Common myeloid progenitor, CD34-positive (primary cell): Measurements from ENCODE around the gene IQGAP3.

Experiments used
- CTCF ChIA-PET: fragments of 350-600 bp; sonication (Branson Sonifier 250); formaldehyde crosslinking; loops from one replicate; lab custom pipeline; 2021; ENCODE audit warnings: antibody characterized with exemption; lab: Charles Lee
- POLR2A ChIA-PET: fragments of 350-600 bp; sonication (Branson Sonifier 250); formaldehyde crosslinking; loops from one replicate; lab custom pipeline; 2021; ENCODE audit warnings: antibody characterized with exemption; lab: Charles Lee
- DNase-seq, 3 donors: peaks; one replicate each; pipeline versions ENCODE4 v3.0.0 to v3.0.0-alpha.2; 2013
- H3K27ac ChIP-seq, 2 experiments: 1 replicate in 1 of 2; 2 replicates in 1 of 2; pipeline ENCODE4 v1.7.0; 2013; ENCODE audit warnings: inconsistent platforms in 2 of 2, low read length in 2 of 2, mild to moderate bottlenecking in 2 of 2, low read depth in 1 of 2, moderate library complexity in 1 of 2; ENCODE audit not compliant: severe bottlenecking in 2 of 2, insufficient read depth in 1 of 2, poor library complexity in 1 of 2
- H3K27me3 ChIP-seq, 5 experiments: replicated peaks in 2 of 5; 1 replicate in 3 of 5; 2 replicates in 2 of 5; pipeline versions ENCODE4 v1.6.1 to v1.7.0; 2013; ENCODE audit warnings: low read length in 4 of 5, mild to moderate bottlenecking in 2 of 5, moderate library complexity in 2 of 5, inconsistent platforms in 1 of 5; ENCODE audit not compliant: insufficient read depth in 5 of 5, control insufficient read depth in 4 of 5
- H3K36me3 ChIP-seq, 4 experiments: 1 replicate in 2 of 4; 2 replicates in 2 of 4; pipeline versions ENCODE4 v1.6.1 to v1.7.0; 2013; ENCODE audit warnings: low read length in 3 of 4, control low read depth in 1 of 4, mild to moderate bottlenecking in 1 of 4; ENCODE audit not compliant: control insufficient read depth in 4 of 4, insufficient read depth in 4 of 4
- H3K4me1 ChIP-seq, 4 experiments: 1 replicate in 3 of 4; 2 replicates in 1 of 4; pipeline versions ENCODE4 v1.6.1 to v1.7.1; 2013; ENCODE audit warnings: low read length in 3 of 4, mild to moderate bottlenecking in 3 of 4, control low read depth in 1 of 4, inconsistent platforms in 1 of 4, moderate library complexity in 1 of 4; ENCODE audit not compliant: control insufficient read depth in 4 of 4, insufficient read depth in 4 of 4; ENCODE audit errors: control extremely low read depth in 1 of 4
- H3K4me3 ChIP-seq, 7 experiments: 1 replicate in 4 of 7; 2 replicates in 3 of 7; pipeline versions ENCODE4 v1.5.1 to v1.7.0; 2013; ENCODE audit warnings: mild to moderate bottlenecking in 7 of 7, low read length in 6 of 7, moderate library complexity in 6 of 7, inconsistent platforms in 2 of 7, low read depth in 2 of 7, control low read depth in 1 of 7; ENCODE audit not compliant: insufficient read depth in 4 of 7, control insufficient read depth in 1 of 7; ENCODE audit errors: extremely low read depth in 1 of 7
- H3K9me3 ChIP-seq, 5 experiments: 1 replicate in 4 of 5; 2 replicates in 1 of 5; pipeline versions ENCODE4 v1.6.1 to v1.7.1; 2013; ENCODE audit warnings: low read length in 4 of 5, mild to moderate bottlenecking in 2 of 5, inconsistent platforms in 1 of 5, low read depth in 1 of 5, moderate library complexity in 1 of 5; ENCODE audit not compliant: control insufficient read depth in 4 of 5, insufficient read depth in 2 of 5; ENCODE audit errors: control extremely low read depth in 1 of 5
- WGBS: methylation state at CpG from one replicate; pipeline ENCODE4 v1.1.5; 2013; ENCODE audit not compliant: insufficient coverage; 5-methylcytosine and 5-hydroxymethylcytosine counted together

IQGAP3 gene

DNA sequence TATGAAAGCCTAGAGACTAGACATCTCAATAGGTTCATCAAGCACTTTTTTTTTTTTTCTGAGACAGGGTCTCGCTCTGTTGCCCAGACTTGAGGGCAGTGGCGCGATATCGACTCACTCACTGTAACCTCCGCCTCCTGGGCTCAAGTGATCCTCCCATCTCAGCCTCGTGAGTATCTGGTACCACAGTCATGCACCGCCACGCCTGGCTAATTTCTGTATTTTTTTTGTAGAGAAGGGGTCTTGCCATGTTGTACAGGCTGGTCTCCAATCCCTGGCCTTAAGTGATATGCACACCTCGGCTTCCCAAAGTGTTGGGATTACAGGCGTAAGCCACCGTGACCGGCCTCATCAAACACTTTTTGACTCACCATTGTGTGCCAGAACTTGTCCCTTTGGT lies 29.5 kb upstream of the IQGAP3 start:
- POLR2A ChIA-PET: interaction anchor here (0.6 kb wide), 1 partner anchor 121 kb away, joined by 4 read pairs; no protein-coding TSS in a partner anchor
- CTCF ChIA-PET: interaction anchor here (1.4 to 7.7 kb wide), 5 partner anchors 11 to 121 kb away, joined by 3 to 63 read pairs (median 6); partner anchors contain the start of gene NAXE
- Histone ChIP-seq H3K27ac (peak overlapping the region in 1 of 2 experiments; percentile 65), H3K27me3 (no peaks in the 10 kb centered on the region), H3K36me3 (peaks cover 0 to 25% (median 14%) of the 10 kb centered on the region in 4 experiments), H3K4me3 (peak overlapping the region; percentile 60 to 91 (median 85)), H3K4me1 (peaks cover 6 to 30% (median 22%) of the 10 kb centered on the region in 4 experiments), H3K9me3 (no peaks in the 10 kb centered on the region)
- DNase-seq: no peak
- 74% methylated on average over 11 of the region's 12 CpGs for WGBS

GRCh38 chr1:156601122-156601830 lies 28.9 kb upstream of the IQGAP3 start, which contains the start of gene GPATCH4:
Gene GPATCH4, minus strand, starts transcription at chr1:156601479.
- no peaks in the 10 kb centered on the region for H3K9me3 ChIP-seq
- peak within 1 kb of the TSS; percentile 47 to 65 for H3K27ac ChIP-seq
- peak within 1 kb of the TSS; percentile 60 to 91 (median 85) for H3K4me3 ChIP-seq
- under 1% methylated on average over 34 of the region's 35 CpGs for WGBS
- ChIA-PET POLR2A (interaction anchor here (0.6 kb wide), 1 partner anchor 120 kb away, joined by 4 read pairs; no protein-coding TSS in a partner anchor), CTCF (interaction anchor here (1.4 to 7.7 kb wide), 5 partner anchors 10 to 120 kb away, joined by 3 to 63 read pairs (median 6); partner anchors contain the start of gene NAXE)
- H3K4me1 ChIP-seq: peaks cover 6 to 30% (median 22%) of the 10 kb centered on the region in 4 experiments
- peaks cover 0 to 31% (median 19%) of the 10 kb centered on the region in 4 experiments for H3K36me3 ChIP-seq
- DNase-seq: peak; percentile 75 to 81 (median 80)
- no peaks in the 10 kb centered on the region for H3K27me3 ChIP-seq

- peaks cover 3 to 37% (median 23%) of the 10 kb centered on the region in 4 experiments for H3K36me3 ChIP-seq
- H3K4me1 ChIP-seq: peaks cover 6 to 30% (median 22%) of the 10 kb centered on the region in 4 experiments
- H3K9me3 ChIP-seq: no peaks in the 10 kb centered on the region
- POLR2A ChIA-PET: no interaction called here
- WGBS: 5% methylated on average over 12 of the region's 13 CpGs
- DNase-seq: no peak
- peak overlapping the region in 1 of 2 experiments; percentile 65 for H3K27ac ChIP-seq
- H3K27me3 ChIP-seq: no peaks in the 10 kb centered on the region
- peak overlapping the region; percentile 60 to 91 (median 85) for H3K4me3 ChIP-seq
- CTCF ChIA-PET: interaction anchor here (0.6 to 7.7 kb wide), 8 partner anchors 8 to 120 kb away, joined by 3 to 63 read pairs (median 5); partner anchors contain the start of gene NAXE
These were observed 28.4 kb upstream of the IQGAP3 start for GRCh38 chr1:156600733-156601121.

GRCh38 chr1:156599811-156600210 lies 27.4 kb upstream of the IQGAP3 start:
- no peaks in the 10 kb centered on the region for H3K9me3 ChIP-seq
- peaks cover 6 to 30% (median 22%) of the 10 kb centered on the region in 4 experiments for H3K4me1 ChIP-seq
- CTCF ChIA-PET: interaction anchor here (0.7 to 7.7 kb wide), 7 partner anchors 9 to 117 kb away, joined by 3 to 63 read pairs (median 6); partner anchors contain the start of gene NAXE
- no peaks in the 10 kb centered on the region for H3K27me3 ChIP-seq
- peaks cover 3 to 46% (median 32%) of the 10 kb centered on the region in 4 experiments for H3K36me3 ChIP-seq
- POLR2A ChIA-PET: no interaction called here
- peak overlapping the region in 1 of 7 experiments; percentile 81 for H3K4me3 ChIP-seq
- 80% methylated on average over 1 of the region's 3 CpGs for WGBS
- H3K27ac ChIP-seq: no peak overlapping the region
- peak; percentile 78 to 91 (median 89) for DNase-seq

GRCh38 chr1:156598731-156599432 lies 26.5 kb upstream of the IQGAP3 start:
- Histone ChIP-seq H3K36me3 (peaks cover 3 to 55% (median 39%) of the 10 kb centered on the region in 4 experiments), H3K27ac (no peak overlapping the region), H3K4me3 (no peak overlapping the region), H3K9me3 (no peaks in the 10 kb centered on the region), H3K4me1 (peaks cover 6 to 30% (median 22%) of the 10 kb centered on the region in 4 experiments), H3K27me3 (no peaks in the 10 kb centered on the region)
- ChIA-PET POLR2A (no interaction called here), CTCF (interaction anchor here (1.2 to 7.7 kb wide), 4 partner anchors 10 to 15 kb away, joined by 3 to 63 read pairs (median 7); no protein-coding TSS in a partner anchor)
- WGBS: 100% methylated on average over 2 of the region's 4 CpGs
- DNase-seq: no peak

DNA sequence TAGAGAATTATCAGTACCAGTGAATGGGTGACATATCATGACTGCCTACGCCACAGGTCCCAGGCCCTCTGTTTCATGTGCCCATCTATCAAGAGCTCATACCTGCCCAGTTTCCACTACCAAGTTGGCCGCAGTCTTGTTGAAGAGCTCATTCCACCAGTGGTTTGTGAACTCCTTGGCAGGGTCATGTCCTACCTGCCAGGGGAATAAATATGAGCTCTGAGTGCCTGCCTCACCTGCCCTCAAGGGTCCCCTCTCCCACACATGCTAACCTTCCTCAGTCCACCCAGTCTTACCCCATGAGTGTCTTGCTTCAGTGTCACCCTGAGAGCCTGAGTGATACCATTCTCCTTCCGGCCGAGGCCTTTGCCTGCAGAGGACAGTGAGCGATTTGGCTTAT lies 25.8 kb upstream of the IQGAP3 start:
- no peaks in the 10 kb centered on the region for H3K27me3 ChIP-seq
- no peak overlapping the region for H3K4me3 ChIP-seq
- no peak for DNase-seq
- WGBS: 96% methylated on average over 5 of the region's 5 CpGs
- peaks cover 3 to 63% (median 44%) of the 10 kb centered on the region in 4 experiments for H3K36me3 ChIP-seq
- no peak overlapping the region for H3K27ac ChIP-seq
- H3K4me1 ChIP-seq: peaks cover 6 to 30% (median 23%) of the 10 kb centered on the region in 4 experiments
- H3K9me3 ChIP-seq: no peaks in the 10 kb centered on the region
- CTCF ChIA-PET: interaction anchor here (1.2 to 7.7 kb wide), 4 partner anchors 10 to 28 kb away, joined by 3 to 63 read pairs (median 7); no protein-coding TSS in a partner anchor
- POLR2A ChIA-PET: no interaction called here
